ENCODE data around the gene BTNL3.
"Not testable (repeated sequence)": the region's sequence is repeated elsewhere in the genome, so short reads cannot be mapped to it uniquely, and the experiment has no call there.

The BTNL3 gene

GRCh38 chr5:181020688-181021087 is 32.0 kb downstream of the BTNL3 start:
- DNase-seq (ENCODE audit: low spot score), result no peak

- no peak for DNase-seq (ENCODE audit: low spot score)
These were observed 35.8 kb downstream of the BTNL3 start for GRCh38 chr5:181024245-181025064.

GRCh38 chr5:181027452-181028031 is 38.9 kb downstream of the BTNL3 start:
- no peak for DNase-seq (ENCODE audit: low spot score)

GRCh38 chr5:181028032-181028819 is 39.6 kb downstream of the BTNL3 start:
- DNase-seq (ENCODE audit: low spot score), result no peak

- no peak for DNase-seq (ENCODE audit: low spot score)
These were observed 43.1 kb downstream of the BTNL3 start for GRCh38 chr5:181031716-181032115.

GRCh38 chr5:181035991-181036815 is 47.6 kb downstream of the BTNL3 start:
- no peak for DNase-seq (ENCODE audit: low spot score)

- no peak for DNase-seq (ENCODE audit: low spot score)
These were observed 48.2 kb downstream of the BTNL3 start for GRCh38 chr5:181036816-181037364.

- peak; percentile 42 for DNase-seq (ENCODE audit: low spot score)
These were observed 48.8 kb downstream of the BTNL3 start for GRCh38 chr5:181037365-181037861.

- DNase-seq (ENCODE audit: low spot score), result no peak
These were observed 50.8 kb downstream of the BTNL3 start for GRCh38 chr5:181039471-181039870.

- DNase-seq (ENCODE audit: low spot score), result no peak
These were observed 51.4 kb downstream of the BTNL3 start, which contains the start of gene BTNL9 for GRCh38 chr5:181039931-181040630. BTNL9 (plus strand) TSS chr5:181040266; CDS start chr5:181045490, 5,224 bp downstream.

- DNase-seq (ENCODE audit: low spot score), result no peak
These were observed 51.9 kb downstream of the BTNL3 start for GRCh38 chr5:181040631-181040945.

GRCh38 chr5:181041043-181041442 is 52.4 kb downstream of the BTNL3 start:
- DNase-seq (ENCODE audit: low spot score), result no peak

GRCh38 chr5:181042036-181042713 is 53.5 kb downstream of the BTNL3 start:
- no peak for DNase-seq (ENCODE audit: low spot score)

- DNase-seq (ENCODE audit: low spot score), result no peak
These were observed 54.1 kb downstream of the BTNL3 start for GRCh38 chr5:181042722-181043121.

- peak; percentile 43 for DNase-seq (ENCODE audit: low spot score)
These were observed 54.8 kb downstream of the BTNL3 start for GRCh38 chr5:181043285-181044092.

GRCh38 chr5:181044093-181044599 is 55.5 kb downstream of the BTNL3 start:
- no peak for DNase-seq (ENCODE audit: low spot score)

GRCh38 chr5:181044662-181045305 is 56.1 kb downstream of the BTNL3 start:
- DNase-seq (ENCODE audit: low spot score), result no peak

- DNase-seq (ENCODE audit: low spot score), result peak; percentile 45
These were observed 56.7 kb downstream of the BTNL3 start for GRCh38 chr5:181045316-181045715.

GRCh38 chr5:181045857-181046256 is 57.2 kb downstream of the BTNL3 start:
- DNase-seq (ENCODE audit: low spot score), result not testable (repeated sequence)

All from cerebellar cortex (tissue), 1 donor.